ENCODE measurements around the gene CHST15. TPM values are rescaled to one million over a fixed set of nuclear protein-coding genes. Genes with fewer than 3 reads are reported as not detected.

The CHST15 gene
- total and polyA plus RNA-seq, 2 of the 13 experiments (the other 11 are each of a cell fraction or from before 2014, with no cell fraction given): 1.4 to 94.7 TPM

DNA sequence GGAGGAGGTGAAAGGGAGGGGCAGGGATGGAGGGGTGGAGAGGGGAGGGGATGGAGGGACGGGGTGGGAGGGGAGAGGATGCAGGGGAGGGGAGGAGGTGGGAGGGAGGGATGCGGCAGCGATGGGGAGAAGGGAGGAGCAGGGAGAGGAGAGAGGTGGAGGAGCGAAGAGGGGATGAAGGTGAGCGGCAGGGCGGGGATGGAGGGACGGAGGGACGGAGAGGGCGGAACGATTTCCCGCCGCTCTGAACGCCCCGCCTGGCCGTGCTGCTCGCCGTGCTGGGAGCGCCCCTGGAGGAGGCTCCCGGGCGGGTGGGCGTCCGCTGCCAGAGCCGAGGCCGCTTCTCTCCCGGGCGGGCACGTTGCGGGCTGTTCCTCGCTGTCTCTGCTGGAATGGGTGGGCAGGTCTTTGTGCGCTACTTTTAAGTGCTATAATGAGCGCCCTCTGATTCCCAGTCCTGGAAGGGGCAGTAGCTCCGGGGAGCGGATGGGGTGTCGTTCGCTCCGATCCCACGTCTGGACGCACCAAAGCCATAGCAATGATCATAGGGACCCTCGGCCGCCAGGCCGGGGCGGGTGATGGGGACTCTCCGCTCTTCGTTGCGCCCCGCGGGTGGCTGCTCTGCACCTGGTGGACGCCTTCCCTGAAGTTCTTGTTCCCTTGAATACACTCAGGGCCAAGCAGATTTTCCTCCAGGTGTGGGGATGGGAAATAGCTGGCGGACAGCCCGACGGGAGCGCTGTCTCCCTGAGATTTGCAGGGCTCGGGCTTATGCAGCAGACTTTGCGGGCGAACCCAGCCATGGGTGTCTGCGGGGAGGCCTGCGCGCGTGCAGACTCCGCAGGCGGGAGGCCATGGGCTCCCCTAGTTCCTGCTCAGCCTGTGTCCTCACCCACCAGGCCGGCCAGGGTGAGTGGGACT, 120.7 kb downstream of the CHST15 start (continued):
- TF ChIP-seq, protein P1, sequence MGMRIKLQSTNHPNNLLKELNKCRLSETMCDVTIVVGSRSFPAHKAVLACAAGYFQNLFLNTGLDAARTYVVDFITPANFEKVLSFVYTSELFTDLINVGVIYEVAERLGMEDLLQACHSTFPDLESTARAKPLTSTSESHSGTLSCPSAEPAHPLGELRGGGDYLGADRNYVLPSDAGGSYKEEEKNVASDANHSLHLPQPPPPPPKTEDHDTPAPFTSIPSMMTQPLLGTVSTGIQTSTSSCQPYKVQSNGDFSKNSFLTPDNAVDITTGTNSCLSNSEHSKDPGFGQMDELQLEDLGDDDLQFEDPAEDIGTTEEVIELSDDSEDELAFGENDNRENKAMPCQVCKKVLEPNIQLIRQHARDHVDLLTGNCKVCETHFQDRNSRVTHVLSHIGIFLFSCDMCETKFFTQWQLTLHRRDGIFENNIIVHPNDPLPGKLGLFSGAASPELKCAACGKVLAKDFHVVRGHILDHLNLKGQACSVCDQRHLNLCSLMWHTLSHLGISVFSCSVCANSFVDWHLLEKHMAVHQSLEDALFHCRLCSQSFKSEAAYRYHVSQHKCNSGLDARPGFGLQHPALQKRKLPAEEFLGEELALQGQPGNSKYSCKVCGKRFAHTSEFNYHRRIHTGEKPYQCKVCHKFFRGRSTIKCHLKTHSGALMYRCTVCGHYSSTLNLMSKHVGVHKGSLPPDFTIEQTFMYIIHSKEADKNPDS (CRISPR knock-in tag; IDR thresholded peaks at IDR 0.05): no peak
- TF ChIP-seq ZZZ3 (CRISPR knock-in tag; IDR thresholded peaks at IDR 0.05; ENCODE audit: borderline replicate concordance) (no peak), RXRA (CRISPR knock-in tag; IDR thresholded peaks at IDR 0.05) (no peak), ZBTB42 (CRISPR knock-in tag; IDR thresholded peaks at IDR 0.05) (no peak), ZNF431 (CRISPR knock-in tag; IDR thresholded peaks at IDR 0.05; ENCODE audit: borderline replicate concordance, low read depth) (no peak), FOSL2 (CRISPR knock-in tag; IDR thresholded peaks at IDR 0.05) (no peak), ZNF543 (CRISPR knock-in tag; IDR thresholded peaks at IDR 0.05) (no peak)

- POLR2A ChIA-PET: no interaction called here
- no peak for FAIRE-seq
- H3K4me3 ChIP-seq (replicated peaks in 1 of 3; ENCODE audit: insufficient read depth in 1 of 3, low read depth in 2 of 3, low read length in 3 of 3): no peak overlapping the region
These were observed 122.5 kb downstream of the CHST15 start for GRCh38 chr10:123970927-123971286.

More at GRCh38 chr10:123970927-123971286, 122.5 kb downstream of the CHST15 start:
- no peak overlapping the region for H3K9ac ChIP-seq (ENCODE audit: insufficient read depth, low read depth, low read length)
- in situ Hi-C loops (cut with HindIII; ENCODE audit: extremely low pct_ligation_motif_present, low pct_unique_long_range_greater_than_20kb): loop anchor here (25.0 kb wide), 1 partner anchor 884 kb away; no protein-coding TSS in a partner anchor
- WGBS (ENCODE audit: low lambda C conversion rate): 18% methylated on average over 3 of the region's 4 CpGs
- no peaks in the 10 kb centered on the region for H4K20me1 ChIP-seq (ENCODE audit: insufficient read depth, low read length)
- no peak overlapping the region for H2AFZ ChIP-seq (ENCODE audit: low read length)
- peaks cover 0 to 6% of the 10 kb centered on the region in 2 experiments; a peak in 1 of 5 replicates for H3K27me3 ChIP-seq (ENCODE audit: control insufficient read depth in 1 of 2, insufficient read depth in 2 of 2, low read length in 2 of 2)
- intact Hi-C loops (cut with micrococcal nuclease; ENCODE audit: unreplicated experiment): no loop called here
- no peak overlapping the region for H3K4me2 ChIP-seq (ENCODE audit: low read depth, low read length)
- H3K9me3 ChIP-seq (ENCODE audit: low read length): peaks cover 5% of the 10 kb centered on the region
- H3K36me3 ChIP-seq (replicated peaks in 1 of 2; ENCODE audit: control insufficient read depth in 1 of 2, insufficient read depth in 2 of 2, low read length in 2 of 2): no peaks in the 10 kb centered on the region
- no peaks in the 10 kb centered on the region for H3K79me2 ChIP-seq (ENCODE audit: insufficient read depth, low read length)
- CTCF ChIA-PET (ENCODE audit: low intra/inter-chr PET ratio, low total read pairs): no interaction called here
- DNase-seq (ENCODE audit: low spot score) (no peak), ATAC-seq (no peak)
- TF ChIP-seq, protein P2, sequence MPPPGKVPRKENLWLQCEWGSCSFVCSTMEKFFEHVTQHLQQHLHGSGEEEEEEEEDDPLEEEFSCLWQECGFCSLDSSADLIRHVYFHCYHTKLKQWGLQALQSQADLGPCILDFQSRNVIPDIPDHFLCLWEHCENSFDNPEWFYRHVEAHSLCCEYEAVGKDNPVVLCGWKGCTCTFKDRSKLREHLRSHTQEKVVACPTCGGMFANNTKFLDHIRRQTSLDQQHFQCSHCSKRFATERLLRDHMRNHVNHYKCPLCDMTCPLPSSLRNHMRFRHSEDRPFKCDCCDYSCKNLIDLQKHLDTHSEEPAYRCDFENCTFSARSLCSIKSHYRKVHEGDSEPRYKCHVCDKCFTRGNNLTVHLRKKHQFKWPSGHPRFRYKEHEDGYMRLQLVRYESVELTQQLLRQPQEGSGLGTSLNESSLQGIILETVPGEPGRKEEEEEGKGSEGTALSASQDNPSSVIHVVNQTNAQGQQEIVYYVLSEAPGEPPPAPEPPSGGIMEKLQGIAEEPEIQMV (CRISPR knock-in tag; IDR thresholded peaks at IDR 0.05; ENCODE audit: low read depth): no peak
- TF ChIP-seq MAZ (IDR thresholded peaks at IDR 0.05; ENCODE audit: borderline replicate concordance, low read depth, low read length) (no peak), MAZ (CRISPR knock-in tag; IDR thresholded peaks at IDR 0.05; ENCODE audit: low read depth) (no peak), MTF2 (CRISPR knock-in tag; IDR thresholded peaks at IDR 0.05; ENCODE audit: borderline replicate concordance) (no peak), ZNF256 (CRISPR knock-in tag; conservative IDR thresholded peaks at IDR 0.05) (no peak), PPARG (CRISPR knock-in tag; conservative IDR thresholded peaks at IDR 0.05) (no peak), ZNF761 (CRISPR knock-in tag; conservative IDR thresholded peaks at IDR 0.05) (no peak), UBTF (CRISPR knock-in tag; IDR thresholded peaks at IDR 0.05) (no peak), ZNF329 (CRISPR knock-in tag; IDR thresholded peaks at IDR 0.05; ENCODE audit: low read depth) (no peak)
- no peak overlapping the region for H3K27ac ChIP-seq (ENCODE audit: extremely low read length, insufficient read depth, low read length)
- no TSS peak for BruUV-seq (replicated peaks)
- H3K4me1 ChIP-seq (ENCODE audit: insufficient read depth, low read length): peaks cover 17% of the 10 kb centered on the region

All from HepG2 (cell line).